ENCODE results near the gene PLCH1.

Gene PLCH1

DNA sequence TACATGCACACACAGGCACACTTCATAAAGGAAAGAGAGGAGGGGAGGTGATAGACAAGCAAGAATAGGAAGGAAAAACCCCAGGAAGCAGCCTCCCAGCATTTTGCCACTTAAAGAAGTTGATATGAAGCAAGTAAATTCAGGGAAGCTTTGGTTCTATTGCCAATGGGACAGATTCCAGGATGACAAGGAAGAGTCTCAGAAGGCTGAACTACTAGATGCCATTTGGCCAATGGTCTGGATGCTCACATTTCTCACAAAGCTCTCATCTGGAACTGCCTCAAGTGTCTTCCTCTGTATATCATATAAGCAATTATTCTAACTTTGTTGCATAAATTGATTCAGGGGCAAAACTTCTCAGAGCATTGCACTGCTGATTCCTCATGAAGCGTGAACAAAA, 372.6 kb downstream of the PLCH1 start:
- no peak for DNase-seq (ENCODE audit: low spot score)

DNA sequence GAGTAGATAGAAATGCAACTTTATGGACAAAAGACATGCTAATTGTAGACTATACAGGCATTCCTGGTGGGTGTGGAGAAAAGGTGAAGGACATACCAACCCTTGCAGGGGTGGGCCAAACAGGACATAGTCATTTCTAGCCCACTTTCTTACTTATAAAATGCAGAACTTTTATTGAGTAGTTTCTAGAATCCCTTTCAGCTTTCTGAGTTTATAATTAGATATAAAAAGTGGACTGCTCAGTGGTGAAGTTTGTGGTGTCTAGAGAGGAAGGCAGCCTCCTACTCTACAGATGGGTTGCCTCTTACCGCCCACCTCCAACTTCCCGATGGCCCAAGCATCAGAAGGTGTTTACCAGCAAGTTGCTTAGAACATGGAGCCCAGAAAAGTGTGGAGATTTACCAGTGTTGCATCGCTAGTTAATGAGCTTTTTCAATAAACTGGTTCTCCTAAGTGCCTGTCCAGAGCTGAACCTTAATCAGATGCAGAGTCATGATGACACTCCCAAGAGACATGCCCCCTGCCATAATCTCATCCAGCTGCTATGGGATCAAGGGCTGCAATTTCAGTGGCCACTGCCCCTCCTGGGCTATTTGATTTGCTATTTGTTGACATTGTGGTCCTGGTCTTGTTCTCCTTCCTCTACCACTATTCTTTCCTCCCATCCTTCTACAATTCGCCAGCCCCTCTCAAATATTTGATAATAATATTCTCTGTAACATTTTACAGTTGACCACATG, 373.9 kb downstream of the PLCH1 start:
- DNase-seq (ENCODE audit: low spot score) = no peak

DNA sequence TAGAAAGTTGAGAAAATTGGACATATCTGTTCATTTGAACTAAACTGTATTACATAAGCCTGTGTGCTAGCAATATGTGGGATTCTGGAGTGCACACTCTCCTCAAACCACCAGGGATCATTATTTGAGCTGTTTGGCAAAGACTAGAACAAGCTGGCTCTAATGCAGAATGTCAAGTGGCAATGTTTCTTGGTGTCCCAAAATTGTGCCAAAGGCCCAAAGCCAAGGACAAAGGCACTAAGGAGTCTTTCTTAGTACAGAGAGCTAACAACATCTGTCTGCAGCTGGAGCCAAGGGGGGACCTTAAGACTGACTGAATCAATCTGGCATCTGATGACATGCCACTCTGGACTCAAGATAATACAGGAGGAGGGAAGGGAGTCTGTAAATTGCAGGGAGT, 374.7 kb downstream of the PLCH1 start:
- no peak for DNase-seq (ENCODE audit: low spot score)

DNA sequence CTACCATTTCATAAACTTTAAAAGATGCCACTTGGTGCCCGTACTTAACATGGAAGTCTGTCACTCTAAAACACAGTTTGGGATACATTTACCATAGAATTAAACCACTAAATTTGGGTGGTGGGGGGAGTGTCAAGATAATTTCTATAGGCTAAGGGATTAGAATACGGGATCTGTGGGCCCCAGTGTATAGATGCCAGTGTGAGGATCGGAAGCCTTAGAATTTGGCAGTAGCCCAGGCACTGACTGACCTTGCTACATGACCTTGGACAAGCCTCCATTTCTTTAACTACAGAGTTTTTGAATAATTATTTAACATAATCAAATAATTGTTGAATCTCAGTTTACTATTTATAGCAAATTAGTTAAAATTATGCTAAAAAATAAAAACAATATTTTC, 375.1 kb downstream of the PLCH1 start:
- no peak for DNase-seq (ENCODE audit: low spot score)

DNA sequence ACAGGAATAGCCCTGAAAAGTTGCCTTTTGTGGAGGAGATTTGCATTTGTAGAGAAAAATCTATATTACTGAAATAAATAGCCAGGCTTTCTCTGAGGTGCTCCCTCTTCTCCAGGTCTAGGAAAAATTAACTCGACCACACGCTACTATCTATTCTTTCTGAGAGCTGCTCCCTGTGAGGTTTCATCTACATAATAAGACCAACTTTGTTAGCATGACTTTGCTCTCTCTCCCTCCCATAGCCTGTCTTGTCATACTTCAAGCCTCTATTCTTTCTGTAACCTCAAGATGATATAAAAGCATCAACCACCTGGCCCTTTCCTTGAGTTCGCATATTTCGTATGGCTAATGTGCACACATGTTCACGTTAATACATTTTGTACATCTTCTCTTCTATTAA, 375.6 kb downstream of the PLCH1 start:
- DNase-seq (ENCODE audit: low spot score) = peak; percentile 20

DNA sequence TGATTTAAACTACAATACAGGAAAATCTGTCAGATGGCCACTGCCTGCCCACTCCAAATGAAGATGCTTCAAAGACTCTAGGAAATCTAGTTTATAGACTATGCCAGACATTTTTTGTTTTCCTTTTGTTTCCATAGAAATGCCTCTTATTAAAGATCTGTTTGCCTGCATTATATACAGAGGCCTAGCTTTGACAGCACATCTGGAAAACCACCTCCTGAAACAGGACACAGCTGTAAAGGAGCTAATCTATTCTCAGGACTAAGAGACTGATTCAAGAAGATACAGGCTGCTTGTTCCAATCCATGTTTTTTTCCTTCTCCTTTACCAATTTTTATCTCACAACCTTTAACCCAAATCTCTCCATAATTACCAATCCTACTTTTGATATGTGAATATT, 376.1 kb downstream of the PLCH1 start:
- no peak for DNase-seq (ENCODE audit: low spot score)

DNA sequence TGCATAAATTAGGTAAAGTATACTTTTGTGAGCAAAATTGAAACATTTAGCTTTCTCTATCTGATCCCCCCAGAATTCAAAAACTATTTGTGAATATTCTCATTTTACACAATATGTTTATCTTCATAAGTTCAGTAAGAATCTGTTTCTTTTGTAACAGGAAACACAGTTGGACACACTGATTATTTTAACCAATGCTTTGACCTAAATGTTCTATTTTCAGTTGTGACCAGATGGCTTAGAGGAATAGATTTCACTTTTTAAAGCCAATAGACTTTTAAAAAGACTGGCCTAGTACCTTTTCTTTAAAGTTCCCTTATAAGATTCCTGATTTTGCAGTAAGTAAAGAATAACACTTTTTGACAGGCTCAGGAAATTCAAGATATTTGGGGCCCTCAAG, 377.4 kb downstream of the PLCH1 start:
- no peak for DNase-seq (ENCODE audit: low spot score)

DNA sequence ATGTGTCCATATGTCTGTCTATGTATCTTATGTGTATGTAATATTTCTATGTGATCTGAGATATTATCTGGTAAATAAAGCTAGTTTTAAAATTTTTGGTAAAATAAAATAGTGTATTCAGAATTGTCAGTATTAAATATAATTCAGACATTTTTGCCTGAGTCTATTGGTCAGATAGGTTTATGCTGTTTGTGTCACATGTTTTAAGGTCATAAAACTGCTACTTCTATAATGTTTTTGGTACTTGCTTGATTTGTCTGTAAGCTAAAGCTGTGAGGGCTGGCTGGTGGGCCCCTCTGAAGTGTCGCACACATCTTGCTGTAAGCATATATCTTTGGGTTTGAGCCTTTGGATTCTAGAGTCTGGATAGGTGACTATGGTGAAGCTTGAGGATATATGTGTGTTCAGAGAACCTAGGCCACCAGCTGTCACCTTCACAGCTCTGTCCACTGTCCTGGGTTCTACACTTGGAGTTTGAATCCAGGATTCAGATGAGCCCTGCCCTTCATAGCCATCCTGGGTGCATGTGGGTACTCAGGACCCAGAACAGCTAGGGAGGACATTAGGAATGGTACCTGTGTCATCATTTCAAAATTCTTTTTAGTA, 379.6 kb downstream of the PLCH1 start:
- DNase-seq (ENCODE audit: low spot score) = no peak

DNA sequence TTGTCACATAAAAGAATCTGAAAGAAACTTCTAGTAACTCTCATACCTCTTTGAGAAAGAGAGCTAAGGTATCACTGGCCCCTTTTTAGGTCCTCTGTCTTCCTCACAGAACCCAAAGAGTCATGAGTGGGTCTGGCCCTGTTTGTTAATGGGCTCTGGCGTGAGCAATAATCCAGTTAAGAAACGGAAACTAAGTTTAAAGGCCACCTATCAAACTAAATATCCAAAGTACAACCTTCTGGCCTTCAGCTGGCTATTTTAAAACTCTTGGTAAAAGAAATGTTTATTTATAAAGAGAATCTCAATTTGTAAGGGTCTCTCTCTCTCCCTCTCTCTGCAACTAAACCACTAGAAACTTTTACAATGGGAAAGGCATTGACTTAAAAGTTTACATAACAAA, 380.4 kb downstream of the PLCH1 start:
- DNase-seq (ENCODE audit: low spot score) = no peak

DNA sequence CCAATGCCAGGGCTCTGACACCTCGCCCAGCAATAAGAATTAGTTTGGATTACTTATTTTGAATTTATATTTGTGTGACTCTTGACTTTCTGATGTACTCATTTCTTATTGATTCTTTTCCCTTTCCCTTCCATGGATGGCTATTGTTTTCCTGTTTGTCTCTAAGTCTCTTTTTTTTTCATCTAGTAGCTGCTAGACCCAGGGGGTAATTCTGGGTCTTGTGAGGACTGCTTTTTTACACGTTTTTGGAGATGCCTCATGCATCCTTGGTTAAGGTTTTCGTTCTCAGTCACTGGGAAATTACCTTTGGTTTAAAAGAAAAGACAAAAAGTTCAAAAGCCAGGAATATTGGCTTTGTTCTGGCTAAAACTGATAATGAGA, 381.2 kb downstream of the PLCH1 start:
- DNase-seq (ENCODE audit: low spot score) = peak; percentile 20

DNA sequence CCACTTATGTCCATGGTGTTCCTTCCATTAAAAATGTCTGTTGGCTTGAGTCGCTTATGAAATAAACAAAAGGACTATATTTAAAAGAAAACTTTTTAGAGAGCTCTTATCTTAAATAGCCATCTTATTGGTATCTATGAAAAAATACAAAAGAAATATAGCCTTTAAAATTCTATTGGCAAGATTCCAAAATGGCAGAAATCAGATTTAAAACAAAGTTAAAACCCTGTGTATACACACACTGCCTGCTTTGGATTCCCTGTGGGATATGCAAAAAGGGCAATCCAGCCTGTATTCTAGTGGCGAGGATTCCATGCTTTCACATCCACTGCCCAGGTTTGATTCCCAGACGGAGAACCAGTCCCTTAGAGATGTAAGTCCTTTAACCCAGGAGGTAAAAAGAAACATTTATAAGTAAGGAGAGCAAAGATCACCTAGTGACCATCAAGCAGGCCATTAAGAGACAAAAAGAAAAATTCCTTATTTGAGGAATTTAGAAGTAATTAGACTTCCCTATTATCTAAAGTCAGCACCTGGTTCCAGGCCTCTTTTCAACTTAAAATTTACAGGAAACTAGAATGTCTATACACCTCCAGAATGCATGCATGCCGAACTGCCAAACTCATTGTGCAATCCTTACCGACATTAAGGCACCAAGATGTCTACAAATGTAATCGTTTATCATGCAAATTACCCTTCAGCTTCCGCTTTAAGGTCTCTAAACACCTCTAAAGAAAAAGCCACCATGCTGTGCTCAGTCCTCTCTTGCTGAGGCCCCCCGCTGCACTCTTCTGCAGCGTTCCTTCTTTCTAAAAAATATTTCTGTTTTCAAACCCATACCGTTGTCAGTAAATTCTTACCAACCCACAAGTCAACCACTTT, 381.8 kb downstream of the PLCH1 start:
- DNase-seq (ENCODE audit: low spot score) = peak; percentile 50

DNA sequence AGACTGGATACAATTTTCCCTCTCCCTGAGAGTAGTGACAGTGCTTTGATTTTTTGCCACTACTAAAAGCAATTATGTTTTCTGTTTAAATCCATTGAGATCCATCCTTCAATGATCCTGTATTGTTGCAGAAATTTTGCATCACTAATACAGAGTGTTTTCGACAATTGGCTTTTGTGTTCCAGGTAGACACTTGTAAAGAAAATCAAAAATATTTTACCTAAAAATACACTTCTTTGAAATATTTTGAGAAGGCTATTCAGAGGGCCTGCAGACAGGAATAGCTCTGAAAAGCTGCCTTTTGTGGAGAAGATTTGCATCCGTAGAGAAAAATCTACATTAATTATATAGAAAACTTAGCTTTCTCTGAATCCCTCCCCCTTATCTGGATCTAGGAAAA, 384.6 kb downstream of the PLCH1 start:
- no peak for DNase-seq (ENCODE audit: low spot score)

DNA sequence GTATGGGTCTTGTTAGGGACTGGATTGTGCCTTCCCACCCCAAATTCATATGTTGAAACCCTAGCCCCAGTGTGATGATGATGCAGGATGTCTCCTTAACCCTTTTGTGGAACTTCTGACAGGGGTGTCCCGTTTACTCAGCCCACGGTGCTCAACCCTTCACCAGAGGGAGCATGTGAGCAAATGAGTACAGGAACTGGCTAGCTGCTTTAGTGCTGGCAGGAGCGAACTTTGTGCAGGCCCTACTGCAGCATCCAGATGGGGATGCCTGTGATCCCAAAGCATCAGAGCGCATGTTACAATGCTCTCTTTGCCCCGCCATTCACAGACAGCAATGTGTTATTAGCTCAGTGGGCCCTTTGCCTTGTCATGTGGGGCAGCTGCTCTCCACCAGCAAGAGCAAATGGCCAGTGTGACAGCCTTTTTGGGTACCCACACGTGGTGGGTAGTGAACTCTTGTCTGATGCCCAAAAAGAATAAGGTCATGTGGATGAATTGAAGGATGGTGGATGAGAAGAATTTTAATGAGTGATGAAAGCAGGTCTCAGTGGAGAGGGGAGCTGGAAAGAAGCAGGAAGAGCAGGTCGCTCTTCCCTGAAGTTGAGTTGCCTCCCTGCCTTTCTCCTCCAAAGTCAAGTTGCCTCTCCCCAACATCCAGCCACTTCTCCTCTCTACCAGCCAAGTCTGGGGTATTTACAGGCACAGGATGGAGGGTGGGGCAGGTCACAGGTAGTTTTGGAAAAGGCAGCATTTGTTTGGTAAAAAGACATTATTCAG, 388.1 kb downstream of the PLCH1 start:
- DNase-seq (ENCODE audit: low spot score) = peak; percentile 30

DNA sequence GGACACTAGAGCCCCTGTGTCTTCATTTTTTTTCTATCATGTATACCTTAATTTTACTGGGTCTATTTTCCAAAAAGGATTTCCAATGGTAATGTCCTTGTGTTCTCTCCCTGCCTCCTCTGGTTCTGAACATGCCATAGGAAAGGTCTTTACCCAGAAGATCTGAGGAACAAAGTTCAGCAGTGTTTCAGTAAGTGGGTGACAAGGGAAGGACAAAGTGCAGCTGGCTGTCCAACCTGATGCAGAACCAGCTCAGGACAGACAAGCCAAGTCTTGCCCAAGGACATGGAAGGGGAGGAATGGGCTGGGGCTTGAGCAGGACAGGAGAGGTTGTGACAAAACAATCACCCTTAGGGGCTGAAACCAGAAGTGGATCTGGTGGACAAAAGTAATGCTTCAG, 390.2 kb downstream of the PLCH1 start:
- no peak for DNase-seq (ENCODE audit: low spot score)

DNA sequence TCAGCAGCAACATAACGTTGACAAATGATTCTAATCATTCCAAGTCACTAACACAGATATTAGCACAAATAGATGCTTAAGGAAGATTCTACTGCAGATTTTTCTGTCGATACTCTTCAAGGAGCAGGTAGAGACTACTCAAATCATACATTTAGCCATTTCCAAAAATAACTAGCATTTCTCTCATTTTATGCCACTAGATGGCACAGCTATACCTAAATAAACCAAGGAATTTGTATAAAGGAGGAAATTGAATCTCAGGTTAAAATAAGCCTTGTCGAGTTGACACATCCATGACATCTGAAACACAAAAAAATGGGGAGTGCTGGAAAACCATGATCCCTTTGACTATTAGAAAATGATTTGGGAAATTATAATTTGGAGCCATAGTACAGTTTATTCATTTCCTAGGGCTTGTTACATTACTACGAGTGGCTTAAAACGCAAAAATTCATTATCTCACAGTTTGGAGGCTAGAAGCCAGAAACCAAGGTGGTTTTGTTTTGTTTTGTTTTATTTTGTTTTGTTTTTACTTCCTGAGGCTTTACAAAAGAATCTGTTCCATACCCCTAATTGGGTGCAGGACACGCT, 391.9 kb downstream of the PLCH1 start:
- peak; percentile 41 for DNase-seq (ENCODE audit: low spot score)

DNA sequence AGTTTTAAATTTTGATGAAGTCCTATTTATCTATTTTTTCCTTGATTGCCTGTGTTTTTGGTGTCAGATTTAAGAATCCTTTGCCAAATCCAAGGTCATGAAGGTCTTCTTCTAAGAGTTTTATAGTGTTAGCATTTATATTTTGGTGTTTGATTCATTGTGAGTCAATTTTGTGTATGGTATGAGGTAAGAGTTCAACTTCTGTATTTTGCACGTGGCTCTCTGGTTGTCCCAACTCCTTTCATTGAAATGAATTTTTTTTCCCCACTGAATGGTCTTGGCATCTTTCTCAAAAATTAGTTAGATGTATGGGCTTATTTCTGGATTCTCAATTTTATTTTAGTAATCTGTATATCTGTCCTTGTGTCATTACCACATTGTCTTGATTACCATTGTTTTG, 394.3 kb downstream of the PLCH1 start:
- DNase-seq (ENCODE audit: low spot score) = no peak

DNA sequence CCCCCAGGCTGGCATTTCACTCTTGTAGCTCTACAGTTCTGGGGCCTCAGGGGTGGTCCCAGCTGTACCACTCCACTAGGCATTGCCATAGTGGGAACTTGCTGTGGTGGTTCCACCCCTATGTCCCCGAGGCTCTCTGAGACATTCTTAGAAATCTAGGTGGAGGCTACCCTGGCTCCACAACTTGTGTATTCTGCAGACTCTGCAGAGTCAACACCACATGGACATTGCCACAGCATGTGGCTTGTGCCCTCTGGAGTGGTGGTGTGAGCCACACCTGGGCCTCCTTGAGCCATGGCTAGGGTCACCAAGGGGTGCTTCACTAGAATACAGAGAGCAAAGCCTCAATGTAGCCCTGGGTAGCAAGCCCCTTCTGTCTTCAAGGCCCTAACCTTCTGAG, 397.0 kb downstream of the PLCH1 start:
- no peak for DNase-seq (ENCODE audit: low spot score)

DNA sequence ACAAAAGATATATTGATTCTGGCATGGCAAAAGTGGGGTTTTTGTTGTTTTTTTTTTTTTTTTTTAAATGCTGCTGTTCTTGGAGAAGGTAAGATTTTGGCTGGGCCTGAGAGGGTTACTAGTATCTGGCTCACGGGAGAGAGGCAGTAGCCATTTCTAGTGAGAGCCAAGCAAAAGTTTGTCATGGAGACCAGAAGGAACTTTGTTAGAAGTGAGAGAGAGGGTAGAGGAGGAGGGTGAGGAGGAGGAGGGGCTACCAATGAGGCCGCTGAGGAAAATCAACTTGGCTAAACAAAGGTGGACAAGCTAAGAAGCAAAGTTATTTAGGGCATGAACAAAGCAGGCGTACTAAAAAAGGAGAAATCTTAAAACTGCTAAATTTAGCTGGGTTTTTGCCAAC, 402.5 kb downstream of the PLCH1 start:
- DNase-seq (ENCODE audit: low spot score) = peak; percentile 24

DNA sequence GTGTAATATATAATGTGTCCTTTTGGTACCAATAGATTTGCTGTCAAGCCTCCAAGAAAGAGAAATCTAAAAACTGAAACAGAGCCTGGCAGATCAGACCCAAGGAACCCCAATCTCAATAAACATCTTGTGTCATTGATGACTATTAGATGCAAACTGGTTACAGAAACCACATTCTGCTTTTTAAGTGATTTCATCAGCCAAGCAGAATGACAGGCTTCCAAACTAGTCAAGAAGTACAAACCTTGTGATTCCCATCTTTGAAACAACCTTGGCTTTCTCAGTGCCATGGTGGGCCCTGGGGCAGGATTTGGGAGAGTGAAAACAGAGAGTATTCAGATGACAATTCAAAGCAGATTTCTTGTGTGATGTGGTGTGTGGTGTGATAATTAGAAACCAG, 405.8 kb downstream of the PLCH1 start:
- DNase-seq (ENCODE audit: low spot score) = no peak

DNA sequence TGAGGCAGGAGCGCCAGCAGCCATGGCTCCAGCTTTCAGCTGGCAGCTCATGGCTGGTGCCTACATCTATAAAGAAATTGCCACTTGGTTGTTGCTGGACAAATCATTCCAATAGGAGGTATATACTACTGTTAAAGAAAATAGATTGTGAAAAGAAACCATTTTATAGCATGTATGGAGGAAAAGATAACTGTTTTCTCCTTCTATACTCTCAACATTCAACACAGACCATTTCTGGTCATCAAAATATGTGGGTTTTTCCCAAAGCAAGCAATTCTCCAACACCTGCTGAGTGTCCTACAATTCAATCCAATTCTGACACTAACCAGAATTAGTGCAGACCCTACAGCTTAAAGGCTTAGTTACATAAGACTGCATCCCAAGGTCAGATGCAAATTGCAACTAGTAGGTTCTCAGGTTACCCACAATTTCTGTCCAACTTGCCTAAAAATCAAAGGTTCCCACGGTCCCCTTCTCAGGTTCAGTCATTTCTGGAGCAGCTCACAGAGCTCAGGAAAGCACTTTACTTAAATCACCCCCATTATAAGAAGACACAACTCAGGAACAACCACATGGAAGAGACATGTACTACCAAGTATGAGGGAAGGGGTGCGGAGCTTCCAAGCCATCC, 409.0 kb downstream of the PLCH1 start:
- no peak for DNase-seq (ENCODE audit: low spot score)

DNA sequence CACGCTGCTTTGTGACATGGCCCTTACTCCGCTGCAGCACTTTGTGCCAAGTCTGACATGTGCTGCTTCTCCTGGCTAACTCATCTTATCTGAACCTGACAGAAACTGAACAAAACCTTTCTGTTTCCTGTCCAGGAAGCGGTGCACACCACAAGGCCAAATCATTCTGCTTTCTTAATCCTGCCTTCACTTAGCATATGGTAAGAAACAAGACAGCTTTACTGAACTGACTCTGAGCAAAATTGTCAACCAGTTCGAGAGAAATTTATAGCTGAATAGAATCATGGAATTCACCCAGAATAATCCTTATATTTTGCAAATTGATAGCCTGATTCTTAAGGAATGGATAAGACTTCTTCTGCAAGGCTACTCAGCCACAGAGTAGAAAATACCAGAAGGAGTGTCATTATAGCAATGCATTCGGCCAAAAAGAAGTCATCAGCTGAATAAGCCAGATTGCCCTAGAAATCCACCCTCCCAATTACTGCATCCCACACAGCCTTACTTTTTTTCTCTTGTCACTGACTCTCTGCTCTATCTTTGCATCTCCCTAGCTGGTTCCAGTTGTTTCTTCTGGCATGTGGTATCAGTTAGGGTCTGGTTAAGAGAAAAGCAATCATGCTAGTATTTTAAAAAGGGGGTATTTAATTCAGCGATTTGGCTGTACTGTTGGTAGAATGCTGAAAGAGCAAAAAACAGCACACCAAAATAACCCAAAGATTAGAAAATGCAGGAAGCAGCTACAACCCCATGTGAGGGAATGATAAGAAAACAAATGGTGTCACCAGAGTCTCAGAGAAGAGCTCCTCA, 409.8 kb downstream of the PLCH1 start:
- no peak for DNase-seq (ENCODE audit: low spot score)
